ENCODE data around the gene HELZ.
"Not testable (repeated sequence)": the region's sequence is repeated elsewhere in the genome, so short reads cannot be mapped to it uniquely, and the experiment has no call there.

The HELZ gene

DNA sequence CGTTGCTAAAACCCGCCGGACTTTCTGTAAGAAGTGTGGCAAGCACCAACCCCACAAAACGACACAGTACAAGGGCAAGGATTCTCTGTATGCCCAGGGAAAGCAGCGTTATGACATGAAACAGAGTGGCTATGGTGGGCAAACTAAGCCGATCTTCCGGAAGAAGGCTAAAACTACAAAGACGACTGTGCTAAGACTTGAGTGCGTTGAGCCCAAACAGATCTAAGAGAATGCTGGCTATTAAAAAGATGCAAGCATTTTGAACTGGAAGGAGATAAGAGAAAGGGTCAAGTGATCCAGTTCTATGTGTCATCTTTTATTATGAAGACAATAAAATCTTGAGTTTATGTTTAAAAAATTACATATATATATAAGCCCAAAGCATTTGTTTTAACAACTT lies 20.3 kb downstream of the HELZ start:
- no peak for DNase-seq

DNA sequence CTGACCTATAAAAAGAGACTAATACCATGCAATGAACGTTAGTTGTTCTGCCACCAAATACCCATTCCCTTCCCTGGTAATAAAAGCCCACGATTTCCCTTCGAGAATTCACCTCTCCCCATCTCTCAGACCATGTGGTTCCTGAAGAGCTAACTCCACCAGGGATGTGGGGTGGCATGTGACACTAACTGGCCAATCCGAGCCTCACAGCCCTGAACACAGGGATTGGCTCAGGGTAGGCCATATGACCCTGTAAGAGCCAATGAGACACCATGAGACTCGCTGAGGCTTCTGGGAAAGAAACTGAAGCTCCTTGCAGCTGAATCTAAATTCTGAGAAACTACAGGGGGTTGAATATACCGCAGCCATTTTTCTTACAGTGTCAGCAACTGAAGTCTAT lies 21.1 kb downstream of the HELZ start:
- DNase-seq = no peak

DNA sequence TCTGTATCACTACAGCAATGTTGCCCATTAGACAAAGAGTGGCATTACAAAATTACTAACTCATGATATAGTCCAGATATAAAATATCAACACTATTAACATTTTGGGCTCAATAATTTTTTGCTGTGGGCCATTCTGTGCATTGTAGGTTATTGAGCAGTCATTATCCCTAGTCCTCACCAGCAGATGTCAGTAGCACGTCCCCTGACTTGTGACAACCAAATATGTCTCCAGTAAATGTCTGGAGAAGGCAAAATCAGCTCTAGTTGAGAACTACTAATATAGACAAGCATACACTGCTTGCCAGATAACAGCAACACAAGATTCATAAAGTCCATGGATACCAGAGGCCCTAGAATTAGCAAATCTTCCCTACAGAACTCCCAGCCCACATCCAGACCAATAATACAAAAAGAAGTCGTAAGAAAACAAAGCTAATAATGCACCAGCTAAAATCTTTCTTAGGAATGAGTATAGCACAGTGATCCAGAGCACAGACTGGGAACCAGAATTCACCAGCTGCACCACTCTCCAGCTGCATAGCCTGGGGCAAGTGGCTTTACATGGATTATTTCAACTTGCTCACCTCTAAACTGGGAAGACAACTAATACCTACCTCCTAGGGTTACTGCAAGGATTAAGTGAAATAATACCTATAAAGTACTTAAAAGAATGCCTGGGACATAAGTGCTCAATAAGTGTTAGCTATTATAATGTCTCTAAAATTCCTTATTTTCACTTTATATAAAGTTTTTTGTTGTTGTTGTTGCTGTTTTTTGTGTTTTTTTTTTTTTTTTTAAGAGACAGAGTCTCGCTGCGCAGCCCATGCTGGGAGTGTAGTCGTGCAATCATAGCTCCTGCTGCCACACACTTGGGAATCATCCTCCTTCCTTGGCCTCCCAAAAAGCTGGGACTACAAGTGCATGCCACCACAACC lies 23.7 kb downstream of the HELZ start:
- no peak for DNase-seq

DNA sequence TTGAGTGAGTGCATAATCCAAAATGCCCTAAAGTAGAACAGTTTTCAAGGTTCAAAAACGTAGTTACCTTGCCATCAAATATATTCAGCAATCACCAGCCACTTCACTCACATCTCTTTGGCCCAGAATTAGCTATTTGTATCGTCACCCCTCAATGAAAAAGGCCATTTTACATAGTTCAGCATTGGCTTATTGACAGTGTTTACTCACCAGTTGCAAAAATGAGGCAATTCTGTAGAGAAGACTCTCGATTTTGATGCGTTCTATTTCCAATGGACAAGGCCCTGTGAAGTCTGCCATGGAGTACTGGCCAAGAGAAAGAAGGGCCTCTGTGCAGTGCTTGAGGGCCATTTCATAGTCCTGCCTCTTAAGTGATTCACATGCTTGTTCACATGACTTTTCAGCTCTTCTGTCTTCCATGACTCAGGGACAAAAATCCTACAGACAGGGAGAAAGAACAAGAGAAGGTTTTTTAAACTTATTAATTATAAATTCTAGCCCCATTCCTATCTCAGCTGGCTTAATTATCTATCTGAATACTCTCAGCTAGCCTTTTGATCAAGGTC lies 26.5 kb downstream of the HELZ start:
- no peak for DNase-seq

DNA sequence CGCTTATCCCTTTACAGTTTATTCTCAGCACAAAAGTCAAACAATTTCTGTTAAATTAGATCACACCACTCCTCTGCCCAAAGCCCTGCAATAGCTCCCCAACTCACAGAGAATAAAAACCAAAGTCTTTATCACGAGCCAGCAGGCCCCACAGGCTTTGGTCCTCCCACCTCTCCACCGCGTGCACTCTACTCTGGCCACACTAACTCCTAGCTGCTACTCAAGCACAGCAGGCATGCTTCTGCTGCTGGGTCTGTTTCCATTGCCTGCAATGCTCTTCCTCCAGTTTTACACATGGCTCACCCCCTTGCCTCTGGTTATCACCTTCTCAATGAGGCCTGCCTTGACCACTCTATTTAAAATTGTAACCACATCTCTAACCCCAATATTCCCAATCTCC lies 27.6 kb downstream of the HELZ start:
- DNase-seq = no peak

DNA sequence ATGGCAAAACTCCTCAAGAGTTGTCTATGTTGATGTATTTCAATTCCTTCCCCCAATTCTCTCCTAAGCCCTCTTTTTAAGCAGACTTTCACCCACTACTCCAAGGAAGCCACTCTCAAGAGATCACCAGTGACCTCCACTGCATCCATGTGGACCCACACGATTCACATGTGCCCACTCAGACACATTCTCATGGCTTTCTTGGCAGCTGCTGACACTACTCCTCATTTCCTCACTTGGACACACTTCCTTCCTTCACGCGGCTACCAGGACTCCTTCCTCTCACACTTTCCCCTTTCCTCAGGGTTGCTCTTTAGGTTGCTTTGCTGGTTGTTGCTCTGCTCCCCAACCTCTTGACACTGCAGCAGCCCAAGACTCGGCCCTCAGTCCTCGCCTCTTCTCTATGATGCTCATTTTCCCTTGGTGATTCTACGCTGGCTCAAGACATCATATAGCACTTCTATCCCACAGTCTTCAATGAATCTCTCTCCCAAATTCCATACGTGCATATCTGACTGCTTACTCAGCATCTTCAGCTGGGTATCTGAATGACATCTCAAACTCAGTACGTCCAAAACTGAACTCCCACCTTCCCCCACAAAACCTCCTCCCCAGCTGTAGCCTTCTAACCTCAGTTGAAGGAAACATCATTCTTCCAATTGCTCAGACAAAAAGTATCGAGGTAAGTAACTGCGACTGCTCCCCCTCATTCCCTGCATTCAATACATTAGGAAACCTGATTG lies 28.2 kb downstream of the HELZ start:
- DNase-seq = no peak

DNA sequence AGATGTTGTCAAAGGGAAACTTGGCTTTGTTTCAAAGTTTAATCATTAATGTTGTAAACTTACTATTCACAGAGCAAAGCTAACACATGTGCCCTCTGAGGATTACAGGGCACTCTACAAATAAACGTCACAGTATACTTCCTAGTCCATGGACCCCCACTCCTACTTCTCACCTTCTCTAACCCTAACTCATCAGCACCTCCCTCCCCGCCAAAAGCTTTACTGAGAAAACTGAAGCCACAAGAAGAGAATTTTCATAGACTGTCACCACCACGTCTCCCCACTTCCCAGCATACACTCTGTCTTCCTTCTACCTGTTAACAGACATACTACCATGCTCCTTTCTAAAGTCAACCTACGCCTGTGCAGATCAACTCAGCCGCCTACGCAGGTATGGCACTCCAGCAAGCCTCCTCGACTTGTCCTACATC lies 29.0 kb downstream of the HELZ start:
- no peak for DNase-seq

DNA sequence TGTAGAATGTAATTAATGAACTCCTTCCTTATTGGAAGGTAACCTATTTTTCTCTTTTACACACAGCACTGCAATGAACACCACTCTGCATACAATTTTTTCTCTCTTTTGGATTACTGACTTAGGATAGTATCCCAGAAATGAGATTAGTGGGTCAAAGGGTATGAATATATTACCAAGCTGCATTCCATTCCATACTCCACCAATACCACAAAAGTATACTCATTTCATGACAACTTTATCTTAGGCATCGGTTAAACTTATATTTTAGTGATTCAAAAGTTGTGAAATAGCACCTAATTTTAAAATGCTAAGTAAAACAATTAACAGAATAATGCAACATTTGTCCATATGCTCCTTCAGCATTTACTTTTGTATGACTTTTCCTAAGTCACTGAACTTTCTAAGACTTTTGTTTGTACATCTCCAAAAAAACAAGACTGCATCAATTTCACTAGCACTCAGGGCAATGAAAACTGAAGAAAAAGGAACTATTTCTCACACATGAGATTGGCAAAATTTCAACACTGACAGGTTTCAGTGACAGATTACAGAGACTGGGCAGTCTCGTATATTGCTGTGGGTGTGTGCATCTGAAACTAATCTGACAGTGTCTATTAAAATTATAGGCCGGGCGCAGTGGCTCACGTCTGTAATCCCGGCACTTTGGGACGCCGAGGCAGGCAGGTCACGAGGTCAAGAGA lies 32.1 kb downstream of the HELZ start:
- no peak for DNase-seq

DNA sequence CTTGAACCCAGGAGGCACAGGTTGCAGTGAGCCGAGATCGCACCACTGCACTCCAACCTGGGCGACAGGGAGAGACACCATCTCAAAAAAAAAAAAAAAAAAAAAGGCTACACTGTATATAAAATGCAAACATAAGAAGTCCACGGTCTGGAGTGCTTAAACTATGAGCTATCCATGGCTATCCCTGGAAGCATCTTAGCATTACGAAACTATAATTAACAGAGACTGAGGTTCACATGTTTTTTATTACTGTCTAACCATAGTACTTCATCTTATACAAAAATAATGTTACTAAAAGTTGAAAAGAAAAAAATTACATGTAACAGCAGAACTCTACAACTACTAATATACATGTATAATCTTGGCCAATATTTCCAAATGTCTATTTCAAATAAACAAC lies 32.8 kb downstream of the HELZ start:
- no peak for DNase-seq

DNA sequence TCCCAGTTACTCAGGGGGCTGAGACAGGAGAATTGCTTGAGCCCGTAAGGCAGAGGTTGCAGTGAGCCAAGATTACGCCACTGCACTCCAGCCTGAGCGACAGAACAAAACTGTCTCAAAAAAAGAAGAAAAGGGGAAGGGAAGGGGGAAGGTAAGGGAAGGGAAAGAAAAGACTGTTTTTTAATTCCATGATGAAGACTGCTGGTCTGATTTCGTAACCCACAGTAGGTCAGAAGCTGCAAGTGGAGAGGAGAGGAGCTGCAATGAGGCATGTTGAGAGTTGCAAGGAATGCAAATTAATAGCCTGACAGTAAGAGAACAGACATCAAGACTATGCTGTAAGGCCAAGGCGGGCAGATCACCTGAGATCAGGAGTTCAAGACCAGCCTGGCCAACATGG lies 33.3 kb downstream of the HELZ start:
- DNase-seq = no peak

DNA sequence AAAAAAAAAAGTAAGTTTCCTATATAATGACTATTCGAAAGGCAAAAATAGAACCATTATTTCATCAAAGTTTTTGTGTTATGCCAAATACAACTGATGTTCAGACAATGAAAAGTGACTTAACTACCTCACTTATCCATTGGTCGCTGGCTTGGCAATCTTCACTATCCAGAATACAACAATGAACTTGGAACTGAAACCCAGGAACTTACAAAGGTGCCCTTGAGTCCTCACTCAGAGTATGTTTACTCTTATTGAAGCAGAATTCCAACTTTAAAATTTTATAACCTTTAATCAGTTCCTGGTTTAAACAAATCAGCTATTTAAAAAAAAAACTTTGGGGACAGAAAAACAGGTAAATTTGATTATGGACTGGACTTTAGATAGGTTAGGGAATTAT lies 34.1 kb downstream of the HELZ start:
- no peak for DNase-seq

DNA sequence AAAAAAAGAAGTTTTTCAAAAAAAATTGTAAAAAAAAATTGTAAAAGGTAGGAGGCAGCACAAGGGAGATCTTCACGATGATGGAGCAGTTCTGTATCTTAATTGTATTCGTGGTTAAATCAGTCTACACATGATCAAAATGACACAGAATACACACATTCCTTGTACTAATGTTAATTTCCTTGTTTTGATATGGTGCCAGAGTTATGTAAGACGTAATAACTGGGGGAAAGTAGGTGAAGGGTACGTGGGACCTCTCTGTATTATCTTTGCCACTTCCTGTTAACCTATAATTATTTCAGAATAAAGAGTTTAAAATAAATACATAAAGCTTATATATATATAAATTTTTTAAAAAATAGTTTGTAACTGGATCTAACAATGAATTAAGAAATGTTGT lies 36.8 kb downstream of the HELZ start:
- DNase-seq = no peak

DNA sequence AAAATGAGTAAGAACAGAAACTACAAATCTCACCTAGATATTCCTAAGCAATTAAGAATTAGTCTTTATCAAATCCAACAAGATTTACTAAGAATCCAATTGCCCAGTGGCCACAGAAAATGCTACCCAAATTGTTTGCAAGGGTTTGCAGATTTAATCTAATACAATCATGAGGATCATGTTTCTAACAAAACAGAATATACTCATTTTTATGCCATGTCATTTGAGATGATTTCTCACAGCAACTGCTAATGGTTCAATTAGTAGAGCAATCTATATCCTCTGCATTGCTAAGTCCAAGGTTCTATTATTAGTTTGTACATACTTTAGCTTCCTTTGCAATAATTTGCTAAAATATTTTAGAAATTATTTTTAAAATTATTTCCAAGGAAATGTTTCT lies 41.2 kb downstream of the HELZ start:
- no peak for DNase-seq

DNA sequence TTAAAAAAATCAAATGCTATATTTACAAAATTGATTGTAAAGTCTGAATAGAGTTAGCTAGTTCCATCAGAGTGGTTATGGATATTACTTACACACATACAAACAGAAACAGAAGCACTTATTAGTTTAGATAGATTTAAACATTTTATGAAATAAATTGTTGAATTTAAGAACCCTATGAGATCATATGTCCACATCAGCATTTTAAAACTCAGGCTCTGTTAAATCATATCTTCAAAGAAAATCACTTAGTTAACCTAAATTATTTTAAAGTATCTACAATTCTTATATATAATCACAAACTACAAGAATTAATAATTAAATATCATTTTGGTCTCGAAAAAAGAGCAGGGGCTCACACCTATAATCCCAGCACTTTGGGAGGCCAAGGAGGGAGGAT lies 42.5 kb downstream of the HELZ start:
- DNase-seq = no peak

DNA sequence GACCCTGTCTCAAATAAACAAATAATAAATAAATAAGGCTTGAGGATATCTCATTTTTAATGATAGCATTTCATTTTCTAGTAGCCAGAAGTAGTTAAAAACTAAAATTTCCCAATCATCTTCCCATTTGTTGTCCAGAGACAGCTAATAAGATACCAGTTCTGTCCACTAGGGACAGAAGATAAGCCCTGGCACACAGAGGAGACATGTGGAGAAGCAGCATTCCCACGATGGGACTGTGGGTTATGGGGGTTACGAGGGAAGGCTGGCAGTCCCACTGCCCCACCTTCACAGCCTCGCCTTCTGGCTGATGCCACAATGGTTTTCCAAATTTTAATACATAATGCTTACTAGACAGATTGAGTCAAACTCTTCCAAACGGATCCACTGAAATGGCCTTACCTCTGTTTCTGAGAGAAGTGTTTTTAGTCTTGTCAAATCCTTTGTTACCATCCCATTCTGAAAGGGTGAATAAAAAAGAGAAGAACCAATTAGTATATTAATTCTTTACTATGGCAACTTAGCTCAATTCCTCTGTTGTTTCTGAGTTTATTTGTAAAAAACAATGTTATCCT lies 44.2 kb downstream of the HELZ start:
- no peak for DNase-seq

DNA sequence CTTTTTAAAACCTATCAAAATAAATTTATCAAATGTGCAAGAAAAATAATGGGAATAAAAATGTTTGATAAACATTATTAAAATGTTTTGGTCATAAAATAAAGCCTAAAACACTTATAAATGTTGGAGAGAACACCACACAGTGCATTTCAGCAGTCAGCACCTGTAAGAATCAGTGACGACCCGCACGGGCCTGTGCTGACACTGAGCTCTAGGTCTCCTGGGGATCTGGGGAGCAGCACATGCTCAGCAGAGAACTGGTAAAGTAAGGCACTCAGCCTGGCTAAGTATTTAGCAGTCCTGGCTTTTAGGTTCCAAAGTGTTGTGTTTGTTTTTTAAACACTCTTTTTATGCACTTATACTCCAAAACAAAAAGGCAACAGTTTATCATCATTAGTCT lies 46.9 kb downstream of the HELZ start:
- DNase-seq = no peak

DNA sequence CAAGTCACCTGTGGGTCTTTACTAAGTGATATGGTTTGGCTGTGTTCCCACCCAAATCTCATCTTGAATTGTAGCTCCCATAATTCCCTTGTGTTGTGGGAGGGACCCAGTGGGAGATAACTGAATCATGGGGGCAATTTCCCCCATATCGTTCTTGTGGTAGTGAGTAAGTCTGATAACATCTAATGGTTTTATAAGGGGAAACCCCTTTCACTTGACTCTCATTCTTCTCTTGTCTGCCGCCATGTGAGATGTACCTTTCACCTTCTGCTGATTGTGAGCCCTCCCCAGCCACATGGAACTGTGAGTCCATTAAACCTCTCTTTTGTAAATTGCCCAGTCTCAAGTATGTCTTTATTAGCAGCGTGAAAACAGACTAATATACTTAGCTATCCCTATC lies 48.0 kb downstream of the HELZ start:
- DNase-seq = not testable (repeated sequence)

DNA sequence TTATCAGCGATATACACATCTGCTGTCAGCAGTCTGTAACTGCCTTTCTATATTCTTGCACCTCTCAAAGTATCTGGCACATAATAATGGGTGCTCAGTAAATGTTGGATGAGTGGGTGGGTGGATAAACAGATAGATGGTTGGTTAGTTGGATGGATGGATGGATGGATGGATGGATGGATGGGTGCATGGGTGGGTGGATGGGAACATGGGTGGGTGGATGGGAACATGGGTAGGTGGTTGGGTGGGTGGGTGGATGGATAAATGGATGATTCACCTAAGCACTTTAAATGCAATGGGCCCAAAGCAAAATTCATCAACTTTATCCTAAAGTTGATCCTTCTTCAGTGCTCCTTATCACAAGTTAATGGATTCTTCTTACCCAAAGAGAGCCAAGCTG lies 48.6 kb downstream of the HELZ start:
- DNase-seq = no peak

DNA sequence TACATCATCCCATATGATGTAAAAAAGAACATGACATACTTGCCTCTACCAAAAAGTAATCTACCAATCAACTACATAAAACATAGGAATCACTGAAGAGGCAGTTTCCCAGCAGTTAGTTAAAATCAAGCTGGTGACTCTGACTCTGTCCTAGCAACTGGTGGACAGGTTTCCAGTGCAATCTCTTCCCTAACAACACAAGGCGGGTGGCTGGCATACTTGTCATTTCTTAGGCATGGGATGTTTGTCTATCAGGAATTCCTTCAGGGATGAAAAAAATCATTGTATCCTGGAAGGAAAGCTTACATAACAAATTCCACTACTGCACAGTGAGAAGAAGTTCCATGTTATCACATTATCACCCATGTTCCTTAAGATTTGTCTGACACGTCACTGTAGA lies 50.9 kb downstream of the HELZ start:
- DNase-seq = no peak

DNA sequence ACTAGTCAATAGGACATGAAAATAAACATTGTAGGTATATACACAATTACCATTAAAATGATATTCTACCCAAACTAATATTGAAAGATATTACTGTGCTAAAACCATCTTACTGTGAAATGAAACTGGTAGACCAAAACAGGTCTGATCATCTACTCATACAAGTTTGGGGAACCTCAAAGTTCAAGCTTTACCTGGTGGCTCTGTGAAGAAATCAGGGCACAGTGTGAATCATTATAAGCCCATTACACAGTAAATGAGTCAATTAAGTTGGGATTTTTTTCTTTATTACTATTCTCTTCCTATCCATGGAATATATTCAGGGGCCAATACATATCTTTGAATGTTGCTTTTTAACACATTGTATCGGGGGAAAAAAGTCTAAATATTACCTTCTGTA lies 57.1 kb downstream of the HELZ start:
- DNase-seq = no peak

DNA sequence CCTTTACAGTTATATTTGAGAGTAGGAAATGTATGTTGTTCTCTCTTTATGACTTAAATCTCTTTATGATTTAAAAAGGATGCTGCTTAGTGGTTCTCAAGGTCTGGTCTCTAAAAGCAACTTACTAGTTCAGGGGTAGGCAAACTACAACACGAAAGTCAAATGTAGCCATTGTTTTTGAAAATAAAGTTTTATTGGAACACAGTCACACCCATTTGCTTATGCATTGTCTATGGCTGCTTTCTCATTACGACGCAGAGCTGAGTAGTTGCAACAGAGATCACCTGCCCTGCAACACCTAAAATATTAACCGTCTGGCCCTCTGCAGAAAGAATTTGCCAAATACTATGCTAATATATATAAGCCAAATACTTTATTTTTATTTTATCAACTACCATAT lies 58.2 kb downstream of the HELZ start:
- DNase-seq = no peak

DNA sequence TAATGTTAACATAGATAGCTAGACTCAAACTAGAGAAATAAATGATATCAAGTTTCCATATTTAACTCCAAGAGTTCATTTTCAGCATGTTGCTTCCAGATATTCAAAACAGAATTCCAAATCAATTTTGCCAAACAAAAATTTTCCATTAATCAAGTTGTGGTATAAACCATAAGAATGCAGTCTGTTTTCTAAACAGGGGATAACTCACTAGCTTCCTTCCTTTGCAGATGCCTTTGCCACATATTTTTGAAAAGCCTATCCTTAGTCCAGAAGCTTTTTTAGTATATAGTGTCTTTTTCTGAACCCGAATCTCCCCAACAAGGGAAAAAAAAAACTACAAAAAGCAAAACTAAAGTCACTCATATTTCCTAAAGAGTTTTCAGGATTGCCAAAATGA lies 61.5 kb downstream of the HELZ start:
- no peak for DNase-seq

DNA sequence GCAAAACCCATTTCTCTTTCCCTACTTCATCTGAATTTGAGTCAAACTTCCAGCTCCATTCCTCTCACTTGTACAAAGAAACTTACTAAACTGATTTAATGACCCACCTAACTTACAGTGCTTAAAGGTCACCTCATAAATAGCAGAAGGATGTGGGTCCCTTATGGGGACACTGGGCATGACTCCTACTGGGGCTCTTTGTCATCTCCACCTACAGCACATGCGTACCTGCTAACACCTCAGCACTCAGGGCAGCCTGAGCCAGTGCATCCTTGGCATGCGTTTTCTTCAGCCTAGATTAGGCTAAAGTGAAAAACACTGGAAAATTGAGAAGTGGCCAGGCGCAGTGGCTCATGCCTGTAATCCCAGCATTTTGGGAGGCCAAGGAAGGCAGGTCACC lies 63.2 kb downstream of the HELZ start:
- no peak for DNase-seq

Measured in stimulated activated CD4-positive, alpha-beta T cell treated with anti-CD3 and anti-CD28 coated beads, Interleukin-4, amount 100 ng/mL, for 1 hour (primary cell).